HG02571 (cell line): ENCODE data around the gene RASAL2.
A peak's percentile ranks its signal among the peaks of the same experiment; 100 is the strongest.
"Not testable (repeated sequence)": the region's sequence is repeated elsewhere in the genome, so short reads cannot be mapped to it uniquely, and the experiment has no call there.

Experiments
- ATAC-seq: cut with Tn5 transposase; IDR thresholded peaks from one replicate; pipeline ENCODE4 v1.9.1; 2021; ENCODE audit warnings: mild to moderate bottlenecking, moderate library complexity; ENCODE audit not compliant: unreplicated experiment

Gene RASAL2

GRCh38 chr1:178109348-178110143, 15.6 kb downstream of the RASAL2 start:
- ATAC-seq: no peak

GRCh38 chr1:178115260-178115659, 21.4 kb downstream of the RASAL2 start:
- ATAC-seq: no peak

- ATAC-seq: no peak
Measured at GRCh38 chr1:178118524-178118923, 24.6 kb downstream of the RASAL2 start.

GRCh38 chr1:178119628-178120027, 25.7 kb downstream of the RASAL2 start:
- no peak for ATAC-seq

GRCh38 chr1:178120088-178120487, 26.2 kb downstream of the RASAL2 start:
- no peak for ATAC-seq

- not testable (repeated sequence) for ATAC-seq
Measured at GRCh38 chr1:178120520-178121052, 26.7 kb downstream of the RASAL2 start.

- ATAC-seq: no peak
Measured at GRCh38 chr1:178121883-178122282, 28.0 kb downstream of the RASAL2 start.

- ATAC-seq: no peak
Measured at GRCh38 chr1:178122283-178122682, 28.4 kb downstream of the RASAL2 start.

GRCh38 chr1:178124115-178124514, 30.2 kb downstream of the RASAL2 start:
- no peak for ATAC-seq

- no peak for ATAC-seq
Measured at GRCh38 chr1:178126261-178126660, 32.4 kb downstream of the RASAL2 start.

- peak; percentile 59 for ATAC-seq
Measured at GRCh38 chr1:178126741-178127185, 32.9 kb downstream of the RASAL2 start.

- ATAC-seq: no peak
Measured at GRCh38 chr1:178127482-178128191, 33.7 kb downstream of the RASAL2 start.

- ATAC-seq: no peak
Measured at GRCh38 chr1:178133239-178133989, 39.5 kb downstream of the RASAL2 start.

- no peak for ATAC-seq
Measured at GRCh38 chr1:178134061-178134460, 40.2 kb downstream of the RASAL2 start.

- no peak for ATAC-seq
Measured at GRCh38 chr1:178137238-178137637, 43.3 kb downstream of the RASAL2 start.

- ATAC-seq: no peak
Measured at GRCh38 chr1:178142806-178143205, 48.9 kb downstream of the RASAL2 start.

- ATAC-seq: no peak
Measured at GRCh38 chr1:178143730-178144690, 50.1 kb downstream of the RASAL2 start.

GRCh38 chr1:178145605-178146004, 51.7 kb downstream of the RASAL2 start:
- no peak for ATAC-seq

- no peak for ATAC-seq
Measured at GRCh38 chr1:178146436-178146835, 52.5 kb downstream of the RASAL2 start.

- ATAC-seq: no peak
Measured at GRCh38 chr1:178150610-178151009, 56.7 kb downstream of the RASAL2 start.
